ENCODE measurements around the gene CTDSP2.
"Not testable (repeated sequence)": the region's sequence is repeated elsewhere in the genome, so short reads cannot be mapped to it uniquely, and the experiment has no call there.

CTDSP2 gene

GRCh38 chr12:57887631-57888408 lies 41.3 kb upstream of the CTDSP2 start:
- Mint-ChIP-seq H3K4me3 (no peak overlapping the region), H3K4me1 (peaks cover 0 to 9% of the 10 kb centered on the region in 2 donors), H3K27me3 (peaks cover 0 to 11% of the 10 kb centered on the region in 2 donors), H3K9me3 (peaks cover 4 to 5% of the 10 kb centered on the region in 2 donors), H3K27ac (no peak overlapping the region), H3K36me3 (peaks cover 4 to 6% of the 10 kb centered on the region in 2 donors)
- DNase-seq (no peak), ATAC-seq (replicated peaks) (no peak)

GRCh38 chr12:57886964-57887363 lies 40.4 kb upstream of the CTDSP2 start:
- not testable (repeated sequence) for H3K4me3 Mint-ChIP-seq; DNase-seq; H3K9me3 Mint-ChIP-seq; H3K4me1 Mint-ChIP-seq; H3K36me3 Mint-ChIP-seq; H3K27ac Mint-ChIP-seq; ATAC-seq (replicated peaks); H3K27me3 Mint-ChIP-seq

DNA sequence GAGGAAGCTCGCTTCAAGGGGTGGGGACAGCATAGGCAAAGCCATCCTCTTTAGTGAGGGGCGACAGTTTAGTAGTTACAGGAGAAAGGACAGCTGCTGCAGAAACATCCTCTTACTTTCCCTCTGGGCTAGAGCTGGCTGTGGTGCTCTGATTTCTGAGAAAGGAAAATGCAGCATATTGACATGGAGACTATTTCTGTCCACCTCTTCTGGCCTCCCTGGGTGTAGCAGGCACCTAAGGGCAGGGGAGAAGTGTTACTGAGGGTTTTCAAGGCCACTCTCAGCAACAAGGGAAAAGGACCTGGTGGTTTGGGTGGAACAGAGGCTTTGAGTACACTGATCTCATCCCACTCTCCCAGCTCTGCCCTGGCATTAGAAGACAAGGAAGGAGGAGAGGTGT lies 40.0 kb upstream of the CTDSP2 start:
- peaks cover 4 to 6% of the 10 kb centered on the region in 2 donors for H3K36me3 Mint-ChIP-seq
- H3K27me3 Mint-ChIP-seq: peaks cover 0 to 5% of the 10 kb centered on the region in 2 donors
- no peak for ATAC-seq (replicated peaks)
- H3K9me3 Mint-ChIP-seq: peaks cover 4 to 5% of the 10 kb centered on the region in 2 donors
- DNase-seq: no peak
- no peak overlapping the region for H3K4me3 Mint-ChIP-seq
- H3K27ac Mint-ChIP-seq: no peak overlapping the region
- H3K4me1 Mint-ChIP-seq: peaks cover 0 to 5% of the 10 kb centered on the region in 2 donors

GRCh38 chr12:57885207-57885606 lies 38.7 kb upstream of the CTDSP2 start:
- H3K27ac Mint-ChIP-seq: no peak overlapping the region
- no peak overlapping the region for H3K4me3 Mint-ChIP-seq
- peaks cover 4 to 5% of the 10 kb centered on the region in 2 donors for H3K9me3 Mint-ChIP-seq
- H3K27me3 Mint-ChIP-seq: peaks cover 0 to 5% of the 10 kb centered on the region in 2 donors
- peaks cover 4 to 6% of the 10 kb centered on the region in 2 donors for H3K36me3 Mint-ChIP-seq
- H3K4me1 Mint-ChIP-seq: peaks cover 0 to 5% of the 10 kb centered on the region in 2 donors
- ATAC-seq (replicated peaks) (no peak), DNase-seq (no peak)

GRCh38 chr12:57883700-57884099 lies 37.2 kb upstream of the CTDSP2 start:
- H3K27ac Mint-ChIP-seq: no peak overlapping the region
- peaks cover 0 to 3% of the 10 kb centered on the region in 2 donors for H3K4me1 Mint-ChIP-seq
- H3K36me3 Mint-ChIP-seq: peaks cover 4 to 6% of the 10 kb centered on the region in 2 donors
- DNase-seq (no peak), ATAC-seq (replicated peaks) (no peak)
- H3K4me3 Mint-ChIP-seq: no peak overlapping the region
- H3K27me3 Mint-ChIP-seq: peaks cover 0 to 6% of the 10 kb centered on the region in 2 donors
- peaks cover 4 to 5% of the 10 kb centered on the region in 2 donors for H3K9me3 Mint-ChIP-seq

DNA sequence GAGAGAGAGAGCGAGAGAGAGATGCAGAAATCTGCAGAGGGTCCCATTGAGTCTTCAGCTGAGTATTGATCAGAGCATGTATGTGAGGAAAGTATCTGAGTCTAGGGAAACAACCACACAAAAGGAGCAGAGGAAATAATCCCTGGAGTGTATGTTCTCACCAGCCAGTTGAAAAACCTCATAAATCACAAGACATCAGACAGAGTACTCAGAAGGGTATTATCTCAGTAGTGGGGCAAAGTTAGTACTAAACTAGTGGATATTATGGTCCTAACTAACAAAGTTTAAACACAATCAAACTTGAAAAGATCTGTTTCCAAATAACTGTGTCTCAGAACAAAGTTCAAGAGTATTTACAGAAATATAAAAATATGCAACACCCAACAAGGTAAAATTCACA lies 36.5 kb upstream of the CTDSP2 start:
- ATAC-seq (replicated peaks): no peak
- no peak overlapping the region for H3K4me3 Mint-ChIP-seq
- H3K27me3 Mint-ChIP-seq: peaks cover 0 to 6% of the 10 kb centered on the region in 2 donors
- H3K27ac Mint-ChIP-seq: no peak overlapping the region
- H3K4me1 Mint-ChIP-seq: no peaks in the 10 kb centered on the region
- peaks cover 4 to 5% of the 10 kb centered on the region in 2 donors for H3K9me3 Mint-ChIP-seq
- DNase-seq: no peak
- peaks cover 4 to 6% of the 10 kb centered on the region in 2 donors for H3K36me3 Mint-ChIP-seq

GRCh38 chr12:57882575-57882974 lies 36.0 kb upstream of the CTDSP2 start:
- DNase-seq (no peak), ATAC-seq (replicated peaks) (no peak)
- H3K4me3 Mint-ChIP-seq: no peak overlapping the region
- no peak overlapping the region for H3K27ac Mint-ChIP-seq
- peaks cover 4 to 6% of the 10 kb centered on the region in 2 donors for H3K27me3 Mint-ChIP-seq
- no peaks in the 10 kb centered on the region for H3K4me1 Mint-ChIP-seq
- peaks cover 4 to 5% of the 10 kb centered on the region in 2 donors for H3K9me3 Mint-ChIP-seq
- H3K36me3 Mint-ChIP-seq: peaks cover 4 to 6% of the 10 kb centered on the region in 2 donors

GRCh38 chr12:57881475-57881874 lies 34.9 kb upstream of the CTDSP2 start:
- H3K27me3 Mint-ChIP-seq: peaks cover 5 to 6% of the 10 kb centered on the region in 2 donors
- peaks cover 4 to 6% of the 10 kb centered on the region in 2 donors for H3K36me3 Mint-ChIP-seq
- peaks cover 4 to 5% of the 10 kb centered on the region in 2 donors for H3K9me3 Mint-ChIP-seq
- H3K4me3 Mint-ChIP-seq: no peak overlapping the region
- no peaks in the 10 kb centered on the region for H3K4me1 Mint-ChIP-seq
- ATAC-seq (replicated peaks) (no peak), DNase-seq (no peak)
- H3K27ac Mint-ChIP-seq: no peak overlapping the region

DNA sequence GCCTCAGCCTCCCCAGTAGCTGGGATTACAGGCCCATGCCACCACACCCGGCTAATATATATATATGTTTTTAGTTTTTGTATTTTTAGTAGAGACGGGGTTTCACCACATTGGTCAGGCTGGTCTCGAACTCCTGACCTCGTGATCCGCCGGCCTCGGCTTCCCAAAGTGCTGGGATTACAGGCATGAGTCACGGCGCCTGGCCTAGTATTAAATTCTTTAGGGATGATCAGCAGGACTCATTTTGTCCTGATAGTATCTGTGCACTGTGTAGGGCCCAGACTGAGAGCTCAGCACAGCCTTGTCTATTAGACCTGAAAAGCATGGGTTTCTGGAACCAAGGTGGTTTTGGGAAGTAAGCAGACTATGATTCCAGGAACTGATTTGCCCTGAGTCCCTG lies 34.5 kb upstream of the CTDSP2 start:
- not testable (repeated sequence) for ATAC-seq (replicated peaks); DNase-seq; H3K36me3 Mint-ChIP-seq; H3K27ac Mint-ChIP-seq; H3K27me3 Mint-ChIP-seq; H3K9me3 Mint-ChIP-seq; H3K4me1 Mint-ChIP-seq; H3K4me3 Mint-ChIP-seq

GRCh38 chr12:57877876-57878275 lies 31.3 kb upstream of the CTDSP2 start:
- Mint-ChIP-seq H3K4me3 (no peak overlapping the region), H3K27ac (no peak overlapping the region), H3K27me3 (peaks cover 5 to 6% of the 10 kb centered on the region in 2 donors), H3K9me3 (no peaks in the 10 kb centered on the region), H3K4me1 (peaks cover 11% of the 10 kb centered on the region in 2 donors), H3K36me3 (no peaks in the 10 kb centered on the region)
- DNase-seq (no peak), ATAC-seq (replicated peaks) (no peak)

DNA sequence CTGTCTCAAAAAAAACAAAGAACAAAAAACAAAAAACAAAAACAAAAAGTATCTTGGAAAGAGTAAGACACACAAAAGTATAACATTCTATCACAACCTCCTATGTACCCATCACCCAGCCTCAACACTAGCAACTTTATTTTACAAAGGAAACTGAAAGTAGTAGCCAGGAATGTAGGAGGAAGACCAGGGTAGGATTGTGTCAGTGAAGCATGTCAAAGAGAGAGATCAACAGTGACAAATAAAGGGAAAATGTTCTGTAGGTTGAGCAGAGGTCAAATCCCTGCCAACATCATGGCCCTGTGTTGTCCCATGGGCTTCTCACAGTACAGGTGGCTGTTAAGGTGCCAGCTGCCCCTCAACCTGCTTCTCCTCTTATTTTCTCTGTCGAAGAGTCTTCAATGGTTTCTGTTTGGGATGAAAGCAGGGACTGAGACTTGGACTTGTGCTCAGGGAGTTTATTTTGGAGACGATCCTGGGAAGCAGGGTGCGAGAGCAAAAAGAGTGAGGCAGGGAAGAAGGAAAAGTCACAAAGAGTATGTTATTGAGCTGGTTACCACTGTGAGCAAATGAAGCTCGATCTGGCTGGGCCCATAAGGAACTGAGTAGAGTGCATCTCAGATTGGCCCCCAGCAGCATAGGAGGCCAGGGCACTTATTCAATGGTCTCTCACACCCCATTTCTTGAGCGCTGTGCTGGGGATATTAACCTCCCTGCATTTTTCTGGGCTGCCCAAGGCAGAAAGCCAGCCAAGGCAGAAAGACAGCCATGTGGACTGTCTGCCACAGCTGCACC lies 29.4 kb upstream of the CTDSP2 start:
- Mint-ChIP-seq H3K36me3 (no peaks in the 10 kb centered on the region), H3K4me3 (no peak overlapping the region)

DNA sequence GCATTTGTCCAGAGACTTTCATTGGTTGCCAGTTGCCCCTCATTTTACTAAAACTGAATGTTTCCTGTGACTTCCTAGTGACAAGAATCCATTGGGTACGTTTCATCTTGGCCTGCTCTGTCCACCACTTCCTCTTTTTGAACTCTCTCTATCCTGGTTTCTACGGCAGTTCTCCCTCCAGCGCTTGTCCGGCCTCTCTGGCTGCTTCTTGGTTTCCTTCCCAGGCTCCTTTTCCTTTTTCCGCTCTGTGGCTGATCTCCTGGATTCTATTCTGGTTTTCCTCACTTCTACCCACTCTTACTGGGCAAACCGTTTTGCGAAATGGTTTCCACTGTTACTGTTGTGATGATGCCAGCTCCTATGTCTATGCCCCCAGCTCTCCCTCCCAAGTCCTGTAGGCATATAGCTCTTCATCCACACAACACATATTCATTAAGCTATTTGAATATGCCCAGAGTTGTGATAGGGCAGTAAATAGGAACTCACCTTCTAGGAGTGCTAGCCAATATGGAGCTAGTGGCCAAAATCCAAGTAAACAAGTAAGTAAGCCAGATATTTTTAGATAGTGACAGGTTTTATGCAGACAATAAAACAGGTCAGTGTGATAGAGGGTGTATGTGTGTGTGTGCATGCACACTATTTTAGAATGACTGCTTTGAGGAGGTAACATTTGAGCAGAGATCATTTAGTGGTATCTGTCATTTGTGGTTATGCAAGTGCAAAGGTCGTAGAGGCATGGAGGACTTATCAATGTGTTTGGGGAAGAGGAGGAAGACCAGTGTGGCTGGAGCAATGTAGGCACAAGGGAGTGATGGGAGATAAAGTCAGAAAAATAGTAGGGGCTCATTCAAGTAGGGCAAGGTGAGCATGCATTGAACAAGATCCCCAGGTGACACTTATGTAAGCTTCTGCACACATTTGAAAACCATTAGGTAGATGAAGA lies 27.9 kb upstream of the CTDSP2 start:
- H3K27ac Mint-ChIP-seq: no peak overlapping the region
- no peaks in the 10 kb centered on the region for H3K9me3 Mint-ChIP-seq
- peaks cover 5 to 9% of the 10 kb centered on the region in 2 donors for H3K27me3 Mint-ChIP-seq
- H3K4me1 Mint-ChIP-seq: peaks cover 11% of the 10 kb centered on the region in 2 donors
- H3K4me3 Mint-ChIP-seq: no peak overlapping the region
- no peak for ATAC-seq (replicated peaks)
- no peaks in the 10 kb centered on the region for H3K36me3 Mint-ChIP-seq
- DNase-seq: no peak

More for the DNA sequence above, 29.4 kb upstream of the CTDSP2 start:
- H3K27me3 Mint-ChIP-seq: peaks cover 5 to 11% of the 10 kb centered on the region in 2 donors
- DNase-seq: no peak
- peaks cover 11% of the 10 kb centered on the region in 2 donors for H3K4me1 Mint-ChIP-seq
- no peak for ATAC-seq (replicated peaks)
- H3K27ac Mint-ChIP-seq: no peak overlapping the region
- H3K9me3 Mint-ChIP-seq: no peaks in the 10 kb centered on the region

DNA sequence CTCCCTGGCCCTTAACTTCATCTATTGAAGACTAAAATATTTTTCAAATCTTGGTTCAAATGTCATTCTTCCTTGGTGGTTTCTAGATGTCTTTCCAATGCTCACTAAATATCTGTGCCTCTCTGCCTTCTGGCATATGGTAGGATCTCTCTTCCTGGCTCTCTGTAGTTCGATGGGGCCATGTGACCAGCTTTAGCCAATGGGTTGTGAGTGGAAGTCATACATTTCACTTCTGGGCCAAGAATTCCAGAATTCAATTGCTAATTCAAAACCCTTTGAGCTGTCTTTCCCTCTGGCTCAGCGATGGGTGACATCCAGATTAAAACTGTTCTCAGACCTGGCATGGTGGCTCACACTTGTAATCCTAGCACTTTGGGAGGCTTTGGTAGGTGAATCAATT lies 25.8 kb upstream of the CTDSP2 start:
- Mint-ChIP-seq H3K9me3 (no peaks in the 10 kb centered on the region), H3K27ac (no peak overlapping the region), H3K27me3 (peaks cover 8 to 19% of the 10 kb centered on the region in 2 donors), H3K36me3 (no peaks in the 10 kb centered on the region), H3K4me1 (peaks cover 11% of the 10 kb centered on the region in 2 donors), H3K4me3 (no peak overlapping the region)
- ATAC-seq (replicated peaks) (no peak), DNase-seq (no peak)

DNA sequence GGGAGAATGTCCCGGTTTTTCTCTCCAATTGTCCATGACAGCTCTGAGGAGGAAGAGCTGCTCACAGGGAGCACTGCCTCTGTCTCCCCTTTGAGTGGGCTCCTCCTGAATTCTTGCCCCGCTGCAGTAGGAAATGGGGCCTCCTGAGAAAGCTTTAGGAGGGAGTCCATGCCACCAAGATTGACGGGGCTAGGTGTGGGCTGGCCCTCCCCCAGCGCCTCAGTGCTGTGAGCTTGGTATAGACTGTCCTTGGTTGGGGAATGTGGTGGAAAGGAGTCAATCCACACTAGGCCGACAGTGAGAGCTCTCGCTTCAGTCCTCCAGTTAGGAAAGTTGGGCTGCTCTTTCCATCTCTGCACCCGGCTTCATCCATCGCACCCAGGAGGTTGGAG lies 23.4 kb upstream of the CTDSP2 start:
- ATAC-seq (replicated peaks): no peak
- H3K4me1 Mint-ChIP-seq: peaks cover 10% of the 10 kb centered on the region in 2 donors

More for the DNA sequence above, 23.4 kb upstream of the CTDSP2 start:
- no peaks in the 10 kb centered on the region for H3K9me3 Mint-ChIP-seq
- H3K27me3 Mint-ChIP-seq: peaks cover 8 to 19% of the 10 kb centered on the region in 2 donors
- no peak overlapping the region for H3K27ac Mint-ChIP-seq
- H3K36me3 Mint-ChIP-seq: no peaks in the 10 kb centered on the region
- DNase-seq: no peak
- no peak overlapping the region for H3K4me3 Mint-ChIP-seq
